ENCODE results near the gene TMOD1.
"Not testable (repeated sequence)": the region's sequence is repeated elsewhere in the genome, so short reads cannot be mapped to it uniquely, and the experiment has no call there.

The TMOD1 gene

GRCh38 chr9:97568461-97569275 lies 67.2 kb downstream of the TMOD1 start:
- DNase-seq (ENCODE audit: low spot score), result no peak

GRCh38 chr9:97570899-97571298 lies 69.4 kb downstream of the TMOD1 start:
- peak; percentile 58 for DNase-seq (ENCODE audit: low spot score)

GRCh38 chr9:97571664-97572063 lies 70.2 kb downstream of the TMOD1 start:
- peak; percentile 60 for DNase-seq (ENCODE audit: low spot score)

- DNase-seq (ENCODE audit: low spot score), result no peak
Measured at GRCh38 chr9:97572196-97572891, 70.9 kb downstream of the TMOD1 start.

- no peak for DNase-seq (ENCODE audit: low spot score)
Measured at GRCh38 chr9:97572892-97573365, 71.5 kb downstream of the TMOD1 start.

GRCh38 chr9:97573482-97574073 lies 72.1 kb downstream of the TMOD1 start:
- DNase-seq (ENCODE audit: low spot score), result no peak

- not testable (repeated sequence) for DNase-seq (ENCODE audit: low spot score)
Measured at GRCh38 chr9:97574101-97574571, 72.7 kb downstream of the TMOD1 start.

GRCh38 chr9:97574921-97575672 lies 73.6 kb downstream of the TMOD1 start:
- not testable (repeated sequence) for DNase-seq (ENCODE audit: low spot score)

- no peak for DNase-seq (ENCODE audit: low spot score)
Measured at GRCh38 chr9:97575673-97576200, 74.3 kb downstream of the TMOD1 start.

- no peak for DNase-seq (ENCODE audit: low spot score)
Measured at GRCh38 chr9:97577051-97577450, 75.6 kb downstream of the TMOD1 start.

GRCh38 chr9:97578846-97579245 lies 77.4 kb downstream of the TMOD1 start:
- DNase-seq (ENCODE audit: low spot score), result no peak

GRCh38 chr9:97579914-97580313 lies 78.4 kb downstream of the TMOD1 start:
- no peak for DNase-seq (ENCODE audit: low spot score)

- not testable (repeated sequence) for DNase-seq (ENCODE audit: low spot score)
Measured at GRCh38 chr9:97581590-97581989, 80.1 kb downstream of the TMOD1 start.

- not testable (repeated sequence) for DNase-seq (ENCODE audit: low spot score)
Measured at GRCh38 chr9:97584778-97585177, 83.3 kb downstream of the TMOD1 start.

GRCh38 chr9:97586909-97587308 lies 85.4 kb downstream of the TMOD1 start:
- not testable (repeated sequence) for DNase-seq (ENCODE audit: low spot score)

- no peak for DNase-seq (ENCODE audit: low spot score)
Measured at GRCh38 chr9:97591535-97591934, 90.1 kb downstream of the TMOD1 start.

- no peak for DNase-seq (ENCODE audit: low spot score)
Measured at GRCh38 chr9:97592126-97592525, 90.7 kb downstream of the TMOD1 start.

- DNase-seq (ENCODE audit: low spot score), result no peak
Measured at GRCh38 chr9:97593960-97594359, 92.5 kb downstream of the TMOD1 start.

- no peak for DNase-seq (ENCODE audit: low spot score)
Measured at GRCh38 chr9:97594381-97594921, 93.0 kb downstream of the TMOD1 start.

GRCh38 chr9:97596906-97597305 lies 95.4 kb downstream of the TMOD1 start:
- no peak for DNase-seq (ENCODE audit: low spot score)

All from putamen (tissue), 1 donor.